ENCODE results near the gene SRP68. TPM values are rescaled to one million over a fixed set of nuclear protein-coding genes. Genes with fewer than 3 reads are reported as not detected.

Gene SRP68
- total and polyA plus RNA-seq, 3 donors from 2014 or later = 49.2 to 79.6 (median 53.4) TPM

- Histone ChIP-seq H3K9me3 (no peaks in the 10 kb centered on the region), H3K4me3 (no peak overlapping the region), H3K4me1 (peaks cover 4% of the 10 kb centered on the region), H3K27ac (no peak overlapping the region), H3K27me3 (no peaks in the 10 kb centered on the region), H3K36me3 (ENCODE audit: low read depth, missing control alignments) (no peaks in the 10 kb centered on the region)
- no peak for DNase-seq
- TF ChIP-seq CTCF (IDR thresholded peaks at IDR 0.05) (no peak), POLR2A (IDR thresholded peaks at IDR 0.05) (no peak)
- WGBS, 2 donors = 83 to 87% methylated on average over 1 to 17 of the region's 17 CpGs
- intact Hi-C loops (cut with DNase I; ENCODE audit: low total_unique reads) = no loop called here
Measured at GRCh38 chr17:76085066-76085730, 12.9 kb upstream of the SRP68 start.

GRCh38 chr17:76083536-76084182, 11.3 kb upstream of the SRP68 start:
- H3K27me3 ChIP-seq = no peaks in the 10 kb centered on the region
- H3K9me3 ChIP-seq = no peaks in the 10 kb centered on the region
- TF ChIP-seq POLR2A (IDR thresholded peaks at IDR 0.05) (no peak), CTCF (IDR thresholded peaks at IDR 0.05) (no peak)
- H3K36me3 ChIP-seq (ENCODE audit: low read depth, missing control alignments) = no peaks in the 10 kb centered on the region
- WGBS, 2 donors = 82 to 93% methylated on average over 8 to 12 of the region's 15 CpGs
- H3K4me1 ChIP-seq = peaks cover 13% of the 10 kb centered on the region
- no peak overlapping the region for H3K4me3 ChIP-seq
- no peak for DNase-seq
- no peak overlapping the region for H3K27ac ChIP-seq
- intact Hi-C loops (cut with DNase I; ENCODE audit: low total_unique reads) = no loop called here

- TF ChIP-seq POLR2A (IDR thresholded peaks at IDR 0.05) (no peak), CTCF (IDR thresholded peaks at IDR 0.05) (no peak)
- H3K36me3 ChIP-seq (ENCODE audit: low read depth, missing control alignments) = no peaks in the 10 kb centered on the region
- H3K27me3 ChIP-seq = no peaks in the 10 kb centered on the region
- intact Hi-C loops (cut with DNase I; ENCODE audit: low total_unique reads) = no loop called here
- no peak overlapping the region for H3K27ac ChIP-seq
- no peak for DNase-seq
- WGBS, 2 donors = 80 to 81% methylated on average over 20 of the region's 20 CpGs
- H3K4me1 ChIP-seq = peaks cover 13% of the 10 kb centered on the region
- H3K4me3 ChIP-seq = no peak overlapping the region
- H3K9me3 ChIP-seq = no peaks in the 10 kb centered on the region
Measured at GRCh38 chr17:76082326-76083251, 10.3 kb upstream of the SRP68 start.

GRCh38 chr17:76081295-76082210, 9.2 kb upstream of the SRP68 start:
- no peak for DNase-seq
- WGBS, 2 donors = 69 to 81% methylated on average over 13 to 27 of the region's 27 CpGs
- Histone ChIP-seq H3K9me3 (no peaks in the 10 kb centered on the region), H3K4me1 (peaks cover 19% of the 10 kb centered on the region), H3K27me3 (no peaks in the 10 kb centered on the region), H3K27ac (no peak overlapping the region), H3K36me3 (ENCODE audit: low read depth, missing control alignments) (no peaks in the 10 kb centered on the region), H3K4me3 (no peak overlapping the region)
- intact Hi-C loops (cut with DNase I; ENCODE audit: low total_unique reads) = no loop called here
- no peak for TF ChIP-seq POLR2A (IDR thresholded peaks at IDR 0.05)
- TF ChIP-seq CTCF (IDR thresholded peaks at IDR 0.05) = no peak

All from testis (tissue), 3 donors.